Adrenal gland (tissue), 12 donors: Measurements from ENCODE around the gene FYB1. TPM values are rescaled to one million over a fixed set of nuclear protein-coding genes. Genes with fewer than 3 reads are reported as not detected.

ENCODE experiments used
- DNase-seq, 7 donors: peaks; one replicate each; pipeline ENCODE4 v3.0.0-alpha.2; 2019 to 2020
- H3K27ac ChIP-seq, 5 donors: fragments of 200-600 bp; sonication (generic) in 4 of 5; 1 replicate in 3 of 5; 2 replicates in 2 of 5; pipeline versions ENCODE4 v1.5.1 to v1.8.0; 2016 to 2020; ENCODE audit warnings: mild to moderate bottlenecking in 1 of 5
- H3K27me3 ChIP-seq: fragments of 200-600 bp; 2 replicates; pipeline ENCODE4 v1.8.0; 2021
- H3K36me3 ChIP-seq, 2 donors: fragments of 200-600 bp; replicated peaks in 1 of 2; 1 replicate in 1 of 2; 2 replicates in 1 of 2; pipeline versions ENCODE4 v1.5.1 to v1.8.0; 2018 to 2022
- H3K4me1 ChIP-seq, 2 donors: fragments of 200-600 bp; replicated peaks in 1 of 2; 1 replicate in 1 of 2; 2 replicates in 1 of 2; pipeline versions ENCODE4 v1.5.1 to v1.8.0; 2018 to 2021
- H3K4me3 ChIP-seq, 4 donors: fragments of 200-600 bp; sonication (generic) in 3 of 4; one replicate each; pipeline ENCODE4 v1.5.1; 2016 to 2018
- H3K9me3 ChIP-seq, 3 donors: fragments of 200-600 bp; sonication (generic) in 1 of 3; replicated peaks in 1 of 3; 1 replicate in 2 of 3; 2 replicates in 1 of 3; pipeline versions ENCODE4 v1.5.1 to v1.8.0; 2016 to 2021
- POLR2A ChIP-seq, 2 donors: fragments of 450-650 bp; IDR thresholded peaks; one replicate each; pipeline ENCODE4 v1.6.1; 2017; ENCODE audit warnings: antibody characterized with exemption in 2 of 2, mild to moderate bottlenecking in 2 of 2, moderate library complexity in 1 of 2
- WGBS, 4 donors: extraction: QIAGEN DNeasy Blood & Tissue Kit in 2 of 4; methylation state at CpG; one replicate each; pipeline versions ENCODE4 v1.1.5 to v1.1.7; 2013 to 2017; 5-methylcytosine and 5-hydroxymethylcytosine counted together
- intact Hi-C, 2 donors: fragments of 100-400 bp; cut with DNase I; formaldehyde crosslinking; loops; one replicate each; pipeline versions ENCODE4 v1.14.1 to v1.15.0; 2022 to 2023
- polyA plus RNA-seq, 3 donors: library from polyadenylated mRNA; stranded (reverse); fragments of 200-250 nt in 2 of 3; fragments of 350-450 nt in 1 of 3; fragmentation: Illumina TruSeq in 1 of 3; extraction: RNeasy Lipid Tissue Mini Kit (QIAGEN cat#74804) in 1 of 3; gene quantifications; one replicate each; pipeline ENCODE4 v1.2.3, GENCODE V29; 2013 to 2014
- total RNA-seq, 9 donors: library from RNA; depleted of rRNA in 4 of 9; stranded (reverse); fragments of >200 nt in 4 of 9; fragments of 120-200 nt in 1 of 9; fragmentation: NEBNext Ultra II Directional in 1 of 9; extraction: Animal tissue kit (Norgen Biotek cat#: 25700) in 1 of 9; gene quantifications; one replicate each; pipeline versions ENCODE4 v1.1.0 to v1.2.4, GENCODE V29; 2013 to 2023
- TF ChIP-seq, protein P1 (sequence below), 6 experiments: fragments of 450-650 bp in 4 of 6; fragments of 200-600 bp in 2 of 6; sonication (generic) in 1 of 6; IDR thresholded peaks; 1 replicate in 5 of 6; 2 replicates in 1 of 6; pipeline versions ENCODE4 v1.5.1 to v1.8.0; 2016 to 2021; ENCODE audit warnings: antibody characterized with exemption in 6 of 6, mild to moderate bottlenecking in 2 of 6, moderate library complexity in 1 of 6
- donor health status: healthy with polysubstance abuse.
- donor health status: Bipolar disorder and iron deficiency.
- donor health status: DM: yes; HTN: yes; CAD: no.
- donor health status: DM: no; HTN: no; CAD: no.
- donor health status: DM: no; HTN: no; CAD: no.
- donor health status: DM: yes; HTN: yes; CAD: no.

FYB1 gene
- total and polyA plus RNA-seq, 12 donors: 1.6 to 29.8 (median 13.6) TPM

DNA sequence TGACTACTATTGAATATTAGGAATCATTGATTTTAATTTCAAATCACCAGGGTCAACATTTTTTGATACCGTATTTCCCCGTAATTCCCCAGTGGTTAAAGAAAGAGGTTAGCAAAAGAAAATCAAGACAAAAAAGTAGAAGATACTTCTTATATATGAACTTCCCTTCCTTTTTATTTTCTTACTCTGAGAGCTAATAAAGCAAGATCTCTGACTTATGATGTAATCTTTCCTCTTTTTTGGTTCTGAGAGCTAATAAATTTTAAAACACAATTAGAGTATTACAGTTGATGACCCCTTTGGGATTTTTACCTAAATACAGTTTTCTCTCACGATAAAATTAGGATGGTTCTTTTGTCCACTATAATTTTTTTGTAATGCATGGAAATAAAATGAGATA, 9.2 kb upstream of the FYB1 start:
- H3K36me3 ChIP-seq: no peaks in the 10 kb centered on the region
- no peaks in the 10 kb centered on the region for H3K9me3 ChIP-seq
- no peak overlapping the region for H3K4me3 ChIP-seq
- intact Hi-C loops: loop anchor here in 1 of 2 donors (10.0 kb wide), 1 partner anchor 136 kb away; the partner anchor contains the start of gene C9
- H3K27me3 ChIP-seq: no peaks in the 10 kb centered on the region
- no peak overlapping the region for H3K27ac ChIP-seq
- no peak for TF ChIP-seq POLR2A (IDR thresholded peaks at IDR 0.05)
- TF ChIP-seq, protein P1, sequence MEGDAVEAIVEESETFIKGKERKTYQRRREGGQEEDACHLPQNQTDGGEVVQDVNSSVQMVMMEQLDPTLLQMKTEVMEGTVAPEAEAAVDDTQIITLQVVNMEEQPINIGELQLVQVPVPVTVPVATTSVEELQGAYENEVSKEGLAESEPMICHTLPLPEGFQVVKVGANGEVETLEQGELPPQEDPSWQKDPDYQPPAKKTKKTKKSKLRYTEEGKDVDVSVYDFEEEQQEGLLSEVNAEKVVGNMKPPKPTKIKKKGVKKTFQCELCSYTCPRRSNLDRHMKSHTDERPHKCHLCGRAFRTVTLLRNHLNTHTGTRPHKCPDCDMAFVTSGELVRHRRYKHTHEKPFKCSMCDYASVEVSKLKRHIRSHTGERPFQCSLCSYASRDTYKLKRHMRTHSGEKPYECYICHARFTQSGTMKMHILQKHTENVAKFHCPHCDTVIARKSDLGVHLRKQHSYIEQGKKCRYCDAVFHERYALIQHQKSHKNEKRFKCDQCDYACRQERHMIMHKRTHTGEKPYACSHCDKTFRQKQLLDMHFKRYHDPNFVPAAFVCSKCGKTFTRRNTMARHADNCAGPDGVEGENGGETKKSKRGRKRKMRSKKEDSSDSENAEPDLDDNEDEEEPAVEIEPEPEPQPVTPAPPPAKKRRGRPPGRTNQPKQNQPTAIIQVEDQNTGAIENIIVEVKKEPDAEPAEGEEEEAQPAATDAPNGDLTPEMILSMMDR (IDR thresholded peaks at IDR 0.05): no peak
- 55 to 66% (median 59%) methylated on average over 3 of the region's 3 CpGs for WGBS, 4 donors
- H3K4me1 ChIP-seq: no peaks in the 10 kb centered on the region
- DNase-seq: no peak

DNA sequence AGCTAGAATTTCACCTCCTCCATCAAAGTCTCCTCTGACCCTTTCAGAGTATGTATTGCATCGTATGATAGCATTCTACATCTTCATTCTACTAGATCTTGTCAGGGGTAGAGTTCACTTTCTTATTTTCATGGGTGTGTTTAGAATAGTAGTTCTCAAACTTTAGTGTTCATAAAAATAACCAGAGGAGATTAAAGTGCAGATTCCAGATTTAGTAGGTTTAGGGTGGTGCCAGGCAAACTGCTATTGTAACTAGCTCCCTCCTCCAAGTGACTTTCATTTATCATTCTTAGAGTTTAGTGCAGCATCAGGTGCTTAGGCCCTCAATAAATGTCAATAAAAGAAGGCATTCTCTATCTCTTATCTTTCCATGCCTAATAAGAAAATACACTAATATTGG, 7.2 kb upstream of the FYB1 start:
- no peaks in the 10 kb centered on the region for H3K27me3 ChIP-seq
- intact Hi-C loops: loop anchor here in 1 of 2 donors (10.0 kb wide), 1 partner anchor 138 kb away; the partner anchor contains the start of gene C9
- no peaks in the 10 kb centered on the region for H3K9me3 ChIP-seq
- TF ChIP-seq, protein P1 (IDR thresholded peaks at IDR 0.05): no peak
- no peak for TF ChIP-seq POLR2A (IDR thresholded peaks at IDR 0.05)
- H3K4me1 ChIP-seq: no peaks in the 10 kb centered on the region
- no peak for DNase-seq
- H3K4me3 ChIP-seq: no peak overlapping the region
- no peaks in the 10 kb centered on the region for H3K36me3 ChIP-seq
- WGBS, 4 donors: 74 to 87% (median 84%) methylated on average over 1 of the region's 1 CpG
- H3K27ac ChIP-seq: no peak overlapping the region

DNA sequence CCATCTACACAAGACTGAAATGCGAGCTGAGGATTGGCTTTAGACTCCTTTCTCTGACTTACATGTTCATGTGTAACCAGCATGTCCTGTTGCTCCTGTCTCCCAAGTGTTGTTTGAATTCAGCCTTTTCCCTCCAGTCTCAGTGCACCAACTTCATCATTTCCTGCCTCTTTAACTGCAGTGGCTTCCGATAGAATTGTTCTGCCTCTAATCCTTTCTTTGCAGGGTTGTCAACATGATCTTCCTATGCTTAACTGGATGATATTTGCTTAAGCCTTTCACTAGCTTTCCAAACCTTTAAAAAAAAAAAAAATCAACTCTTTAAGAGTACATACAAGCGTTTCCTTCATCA, 6.7 kb upstream of the FYB1 start:
- H3K36me3 ChIP-seq: no peaks in the 10 kb centered on the region
- no peak overlapping the region for H3K27ac ChIP-seq
- H3K9me3 ChIP-seq: no peaks in the 10 kb centered on the region
- intact Hi-C loops: loop anchor here in 1 of 2 donors (10.0 kb wide), 1 partner anchor 139 kb away; the partner anchor contains the start of gene C9
- no peak overlapping the region for H3K4me3 ChIP-seq
- 70 to 90% (median 75%) methylated on average over 3 of the region's 3 CpGs for WGBS, 4 donors
- H3K4me1 ChIP-seq: no peaks in the 10 kb centered on the region
- no peaks in the 10 kb centered on the region for H3K27me3 ChIP-seq
- no peak for TF ChIP-seq POLR2A (IDR thresholded peaks at IDR 0.05)
- TF ChIP-seq, protein P1 (IDR thresholded peaks at IDR 0.05): no peak
- DNase-seq: no peak

DNA sequence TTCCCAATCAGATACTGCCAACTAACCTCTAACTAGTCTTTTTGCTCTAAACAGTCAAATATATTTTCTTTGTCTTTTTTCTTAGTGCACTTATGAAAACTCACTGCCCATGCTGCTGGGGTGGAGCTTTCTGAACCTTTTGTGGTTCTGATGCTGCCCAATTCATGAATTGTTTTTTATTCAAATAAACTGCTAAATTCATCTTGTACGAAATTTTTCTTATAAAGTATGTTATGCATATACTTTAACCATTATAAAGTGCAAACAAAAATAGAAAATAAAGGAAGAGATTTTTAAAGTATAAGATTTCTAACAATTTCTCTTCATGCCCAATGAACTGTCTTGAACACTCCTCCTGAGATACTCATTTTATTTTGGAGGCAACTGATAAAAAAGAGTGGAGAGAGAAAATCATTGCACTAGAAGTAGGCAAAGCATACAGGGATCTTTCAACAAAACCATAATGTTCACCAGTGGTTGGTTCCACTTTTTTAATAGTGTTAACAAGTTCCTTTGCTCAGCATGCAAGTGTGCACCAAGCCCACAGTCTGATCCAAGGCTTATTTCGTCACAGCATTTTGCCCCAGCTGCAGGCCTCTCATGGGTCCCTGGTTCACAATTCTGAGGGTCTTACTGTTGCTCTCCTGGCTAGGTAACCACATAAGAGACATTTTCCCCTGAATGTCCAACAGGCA, 6.2 kb upstream of the FYB1 start:
- Histone ChIP-seq H3K36me3 (no peaks in the 10 kb centered on the region), H3K9me3 (no peaks in the 10 kb centered on the region), H3K4me1 (no peaks in the 10 kb centered on the region), H3K27ac (no peak overlapping the region), H3K4me3 (no peak overlapping the region), H3K27me3 (no peaks in the 10 kb centered on the region)
- intact Hi-C loops: loop anchor here in 1 of 2 donors (10.0 kb wide), 1 partner anchor 139 kb away; the partner anchor contains the start of gene C9
- DNase-seq: no peak
- TF ChIP-seq, protein P1 (IDR thresholded peaks at IDR 0.05): no peak
- no peak for TF ChIP-seq POLR2A (IDR thresholded peaks at IDR 0.05)
- 50 to 76% (median 65%) methylated on average over 2 of the region's 2 CpGs for WGBS, 4 donors
